ENCODE data around the gene LRMDA.

DNA sequence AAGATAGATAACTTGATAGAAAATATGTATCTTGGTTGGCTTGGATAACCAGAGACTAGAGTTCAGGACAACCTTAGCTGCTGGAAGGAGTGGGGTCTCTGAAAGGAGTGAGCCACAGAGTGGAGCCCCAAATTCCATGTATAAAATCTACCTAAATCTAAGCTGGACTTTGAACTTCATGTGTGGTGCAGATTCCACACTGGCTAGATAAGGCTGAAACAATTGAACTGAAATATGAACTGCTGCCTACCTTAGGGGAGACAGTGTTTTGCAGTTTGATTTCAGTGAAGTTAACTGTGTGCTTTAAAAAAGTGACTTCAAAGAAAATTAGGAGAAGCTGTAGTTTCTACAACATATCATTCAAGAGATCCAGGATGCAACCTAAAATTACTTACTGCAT is 123.9 kb downstream of the LRMDA start:
- TF ChIP-seq POLR2A (IDR thresholded peaks at IDR 0.05): no peak
- no peak for TF ChIP-seq CTCF (IDR thresholded peaks at IDR 0.05)

All from adrenal gland (tissue), 5 donors.